OCI-LY7 (cell line): ENCODE measurements around the gene CLCN2. TPM values are rescaled to one million over a fixed set of nuclear protein-coding genes. Genes with fewer than 3 reads are reported as not detected.

Source experiments
- BruUV-seq: library from RNA; stranded (reverse); fragments of 400-500 nt; replicated peaks from 2 replicates; lab custom pipeline; 2021; lab: Mats Ljungman, UMichigan
- CTCF ChIA-PET: fragments of 300-600 bp; sonication (Branson Sonifier 250); formaldehyde crosslinking; loops from one replicate; lab custom pipeline; 2022; ENCODE audit warnings: antibody characterized with exemption; ENCODE audit not compliant: unreplicated experiment; lab: Charles Lee
- POLR2A ChIA-PET: fragments of 300-600 bp; sonication (Branson Sonifier 250); formaldehyde crosslinking; loops from one replicate; lab custom pipeline; 2022; ENCODE audit warnings: antibody characterized with exemption; lab: Charles Lee
- DNase-seq: peaks from one replicate; pipeline ENCODE4 v3.0.0-alpha.2; 2015; ENCODE audit warnings: low spot score
- H2AFZ ChIP-seq: fragments of 200-600 bp; sonication (generic), shearing (Covaris generic); 2 replicates; pipeline ENCODE4 v1.6.1; 2014; ENCODE audit warnings: mild to moderate bottlenecking, antibody characterized with exemption, low read length, moderate library complexity
- H3K27ac ChIP-seq: fragments of 200-600 bp; sonication (generic); 2 replicates; pipeline ENCODE4 v1.5.1; 2014; ENCODE audit warnings: mixed run types, low read depth, mild to moderate bottlenecking, moderate library complexity, low read length, inconsistent platforms; ENCODE audit not compliant: poor library complexity, severe bottlenecking
- H3K36me3 ChIP-seq: fragments of 200-600 bp; sonication (generic); 2 replicates; pipeline ENCODE4 v1.6.1; 2014; ENCODE audit warnings: mild to moderate bottlenecking, antibody characterized with exemption, low read length, moderate library complexity, mixed read lengths; ENCODE audit not compliant: insufficient read depth
- H3K4me1 ChIP-seq: fragments of 200-600 bp; sonication (generic); 2 replicates; pipeline ENCODE4 v1.5.1; 2014; ENCODE audit warnings: mild to moderate bottlenecking, low read length; ENCODE audit not compliant: insufficient read depth, poor library complexity, severe bottlenecking
- H3K4me2 ChIP-seq: fragments of 200-600 bp; sonication (generic); 2 replicates; pipeline ENCODE4 v1.6.1; 2014; ENCODE audit warnings: mild to moderate bottlenecking, low read length
- H3K4me3 ChIP-seq: fragments of 200-600 bp; sonication (generic); 2 replicates; pipeline ENCODE4 v1.5.1; 2014; ENCODE audit warnings: mild to moderate bottlenecking, low read depth, low read length; ENCODE audit not compliant: poor library complexity, severe bottlenecking
- H3K79me2 ChIP-seq: fragments of 200-600 bp; sonication (generic); 2 replicates; pipeline ENCODE4 v1.6.1; 2016; ENCODE audit warnings: low read depth, mild to moderate bottlenecking, low read length, moderate library complexity, mixed read lengths; ENCODE audit not compliant: insufficient read depth
- H3K9me2 ChIP-seq: fragments of 200-600 bp; sonication (generic); 2 replicates; pipeline ENCODE4 v1.6.1; 2016; ENCODE audit warnings: mild to moderate bottlenecking, low read length, mixed read lengths; ENCODE audit not compliant: insufficient read depth
- H3K9me3 ChIP-seq: fragments of 200-600 bp; sonication (generic); 2 replicates; pipeline ENCODE4 v1.6.1; 2014; ENCODE audit warnings: mild to moderate bottlenecking, mixed run types, low read length, mixed read lengths
- H4K20me1 ChIP-seq: fragments of 200-600 bp; sonication (generic); 2 replicates; pipeline ENCODE4 v1.6.1; 2014; ENCODE audit warnings: mild to moderate bottlenecking, antibody characterized with exemption, low read length, moderate library complexity, mixed read lengths; ENCODE audit not compliant: insufficient read depth
- EZH2phosphoT487 ChIP-seq: fragments of 200-600 bp; sonication (generic); IDR thresholded peaks from 2 replicates; pipeline ENCODE4 v1.6.1; 2018; ENCODE audit warnings: low read depth, borderline replicate concordance, mild to moderate bottlenecking, mixed run types, antibody characterized with exemption, low read length, moderate library complexity, mixed read lengths
- intact Hi-C: fragments of 100-400 bp; cut with micrococcal nuclease; formaldehyde crosslinking; loops from one replicate; pipeline ENCODE4 v1.10.0; 2022; ENCODE audit not compliant: unreplicated experiment
- total RNA-seq, 2 experiments: library from RNA; depleted of rRNA in 1 of 2; stranded (reverse); fragments of >200 nt in 1 of 2; shearing (Covaris generic) in 1 of 2; gene quantifications; 2 replicates each; pipeline ENCODE4 v1.2.3, GENCODE V29; 2014 to 2022
- TF ChIP-seq, protein P1 (sequence below): fragments of 200-600 bp; sonication (generic); conservative IDR thresholded peaks from 2 replicates; pipeline ENCODE4 v1.5.1; 2014; ENCODE audit warnings: mild to moderate bottlenecking, antibody characterized with exemption, low read length, moderate library complexity, mixed read lengths

The CLCN2 gene
- total RNA-seq, 2 experiments from 2014 or later, result 4.2 to 15.0 TPM

DNA sequence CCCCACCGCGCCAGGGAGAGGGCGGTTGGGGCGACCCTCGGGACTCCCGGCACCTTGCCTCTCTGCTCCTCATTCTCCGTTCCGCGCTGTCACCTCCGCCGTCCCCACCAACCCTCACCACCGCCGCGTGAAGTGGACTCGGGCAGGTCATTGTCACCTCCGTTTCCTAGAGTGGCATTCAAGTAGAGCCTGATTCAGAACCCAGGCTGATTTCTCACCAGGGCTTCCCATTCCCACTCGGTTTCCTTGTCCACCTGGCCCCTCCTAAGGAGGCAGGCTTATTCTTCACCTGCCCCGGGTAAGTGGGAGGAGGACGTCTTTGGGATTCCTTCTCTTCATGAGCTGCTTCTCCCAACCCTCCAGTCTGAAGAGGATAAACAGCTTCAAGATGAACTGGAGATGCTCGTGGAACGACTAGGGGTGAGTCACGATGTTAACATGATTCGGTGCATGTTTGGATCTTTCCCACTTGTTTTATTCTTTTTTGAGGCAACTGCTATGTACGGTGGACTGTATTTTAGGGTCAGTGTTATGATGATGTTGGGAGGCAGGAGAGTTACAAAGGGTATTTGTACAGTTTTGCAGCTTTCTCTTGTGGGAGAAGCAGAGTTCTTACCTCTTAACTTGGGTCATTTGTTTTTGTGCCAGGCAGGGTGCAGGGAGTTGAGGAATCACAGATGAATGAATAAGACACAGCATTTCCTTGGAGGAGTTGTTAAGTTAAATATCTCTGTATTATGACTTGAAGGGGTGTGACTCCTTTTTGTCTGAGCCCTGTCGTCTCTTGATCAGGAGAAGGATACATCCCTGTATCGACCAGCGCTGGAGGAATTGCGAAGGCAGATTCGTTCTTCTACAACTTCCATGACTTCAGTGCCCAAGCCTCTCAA is 61.7 kb downstream of the CLCN2 start:
- Histone ChIP-seq H3K4me3 (peak overlapping the region; percentile 96), H2AFZ (no peak overlapping the region), H3K79me2 (peaks cover 18% of the 10 kb centered on the region), H3K9me3 (no peaks in the 10 kb centered on the region), H3K27ac (peak overlapping the region; percentile 19), H3K4me1 (peaks cover 12% of the 10 kb centered on the region), H3K36me3 (peaks cover 52% of the 10 kb centered on the region), H3K4me2 (peak overlapping the region; percentile 87), H3K9me2 (no peaks in the 10 kb centered on the region), H4K20me1 (peaks cover 12% of the 10 kb centered on the region; the same call in 1 of the 2 replicates)
- POLR2A ChIA-PET, result interaction anchor here (0.9 to 1.4 kb wide), 2 partner anchors 52 to 114 kb away, joined by 3 read pairs; partner anchors contain the start of gene ABCF3
- DNase-seq, result no peak
- no TSS peak for BruUV-seq
- TF ChIP-seq EZH2phosphoT487, result no peak
- TF ChIP-seq, protein P1, sequence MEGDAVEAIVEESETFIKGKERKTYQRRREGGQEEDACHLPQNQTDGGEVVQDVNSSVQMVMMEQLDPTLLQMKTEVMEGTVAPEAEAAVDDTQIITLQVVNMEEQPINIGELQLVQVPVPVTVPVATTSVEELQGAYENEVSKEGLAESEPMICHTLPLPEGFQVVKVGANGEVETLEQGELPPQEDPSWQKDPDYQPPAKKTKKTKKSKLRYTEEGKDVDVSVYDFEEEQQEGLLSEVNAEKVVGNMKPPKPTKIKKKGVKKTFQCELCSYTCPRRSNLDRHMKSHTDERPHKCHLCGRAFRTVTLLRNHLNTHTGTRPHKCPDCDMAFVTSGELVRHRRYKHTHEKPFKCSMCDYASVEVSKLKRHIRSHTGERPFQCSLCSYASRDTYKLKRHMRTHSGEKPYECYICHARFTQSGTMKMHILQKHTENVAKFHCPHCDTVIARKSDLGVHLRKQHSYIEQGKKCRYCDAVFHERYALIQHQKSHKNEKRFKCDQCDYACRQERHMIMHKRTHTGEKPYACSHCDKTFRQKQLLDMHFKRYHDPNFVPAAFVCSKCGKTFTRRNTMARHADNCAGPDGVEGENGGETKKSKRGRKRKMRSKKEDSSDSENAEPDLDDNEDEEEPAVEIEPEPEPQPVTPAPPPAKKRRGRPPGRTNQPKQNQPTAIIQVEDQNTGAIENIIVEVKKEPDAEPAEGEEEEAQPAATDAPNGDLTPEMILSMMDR, result no peak
- intact Hi-C loops, result loop anchor here (1.0 to 5.0 kb wide), 5 partner anchors 15 to 162 kb away; partner anchors contain the start of genes AP2M1, EEF1AKMT4, EIF2B5 and EIF4G1
- CTCF ChIA-PET, result no interaction called here

DNA sequence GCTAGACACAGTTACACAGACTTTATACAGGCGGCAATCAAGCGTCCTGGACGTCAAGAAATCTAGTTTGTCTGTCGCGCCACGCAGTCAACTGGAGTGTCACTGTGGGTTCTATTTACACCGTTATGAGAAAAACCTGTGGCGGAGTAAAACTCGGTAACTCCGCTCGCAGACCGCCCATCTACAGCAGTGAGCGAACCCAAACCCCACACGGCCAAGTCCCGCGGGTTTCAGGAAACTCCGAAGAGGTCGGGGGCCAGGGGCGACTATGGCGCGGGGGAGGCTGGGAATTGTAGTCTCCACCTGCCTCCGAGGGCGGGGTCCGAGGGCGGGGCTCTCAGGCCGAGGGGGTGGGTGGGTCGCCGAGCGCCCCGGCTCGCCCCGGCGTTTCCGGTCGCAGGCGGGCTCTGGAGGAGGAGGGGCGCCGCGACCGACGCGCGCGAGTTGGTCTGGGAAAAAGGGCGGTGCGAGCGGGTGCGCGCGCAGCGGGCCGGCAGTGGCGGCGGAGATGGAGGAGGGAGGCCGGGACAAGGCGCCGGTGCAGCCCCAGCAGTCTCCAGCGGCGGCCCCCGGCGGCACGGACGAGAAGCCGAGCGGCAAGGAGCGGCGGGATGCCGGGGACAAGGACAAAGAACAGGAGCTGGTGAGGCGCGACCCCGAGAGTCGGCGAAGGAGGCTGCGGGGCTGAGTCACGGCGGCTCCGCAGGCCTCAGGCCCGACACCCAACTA is 62.5 kb downstream of the CLCN2 start, which contains the start of gene PSMD2:
Gene PSMD2, plus strand, starts transcription at position 483 of the 729 bp plus-strand sequence. Its CDS starts 26 bp downstream, at position 509.
- TF ChIP-seq, protein P1, result no peak
- TF ChIP-seq EZH2phosphoT487, result no peak
- DNase-seq, result peak; percentile 97
- no peaks in the 10 kb centered on the region for H3K9me2 ChIP-seq
- H4K20me1 ChIP-seq, result peaks cover 12% of the 10 kb centered on the region; the same call in 1 of the 2 replicates
- H3K36me3 ChIP-seq, result peaks cover 44% of the 10 kb centered on the region
- H3K27ac ChIP-seq, result peak within 1 kb of the TSS; percentile 24
- H3K4me2 ChIP-seq, result peak within 1 kb of the TSS; percentile 87
- peaks cover 12% of the 10 kb centered on the region for H3K4me1 ChIP-seq
- intact Hi-C loops, result loop anchor here (1.0 to 5.0 kb wide), 5 partner anchors 15 to 162 kb away; partner anchors contain the start of genes AP2M1, EEF1AKMT4, EIF2B5 and EIF4G1
- CTCF ChIA-PET, result no interaction called here
- H3K79me2 ChIP-seq, result peaks cover 18% of the 10 kb centered on the region
- no peaks in the 10 kb centered on the region for H3K9me3 ChIP-seq
- POLR2A ChIA-PET, result interaction anchor here (0.9 to 1.4 kb wide), 2 partner anchors 51 to 113 kb away, joined by 3 read pairs; partner anchors contain the start of gene ABCF3
- H3K4me3 ChIP-seq, result peak within 1 kb of the TSS; percentile 96
- BruUV-seq, result no TSS peak
- peak within 1 kb of the TSS; percentile 90 for H2AFZ ChIP-seq
